ENCODE results near the gene CIAO2A.

GRCh38 chr15:64132217-64132616, 38.6 kb upstream of the CIAO2A start:
- TF ChIP-seq POLR2A (IDR thresholded peaks at IDR 0.05) (no peak), CTCF (IDR thresholded peaks at IDR 0.05) (no peak), EP300 (IDR thresholded peaks at IDR 0.05) (no peak)

All from tibial nerve (tissue), 4 donors.